ENCODE measurements around the gene MAGIX. TPM values are rescaled to one million over a fixed set of nuclear protein-coding genes. Genes with fewer than 3 reads are reported as not detected.

MAGIX gene
- total RNA-seq, 2 donors from 2014 or later: 1.2 to 3.6 TPM

- no peaks in the 10 kb centered on the region for H3K9me3 Mint-ChIP-seq
- peak overlapping the region in 1 of 2 donors; percentile 97 for H3K27ac Mint-ChIP-seq
- peaks cover 0 to 10% of the 10 kb centered on the region in 2 donors for H3K36me3 Mint-ChIP-seq
- ATAC-seq (no peak), DNase-seq (ENCODE audit: low spot score in 2 of 2) (no peak)
Measured at GRCh38 chrX:49189606-49190005, 27.0 kb downstream of the MAGIX start.

- Mint-ChIP-seq H3K36me3 (peaks cover 0 to 10% of the 10 kb centered on the region in 2 donors), H3K27ac (peak overlapping the region; percentile 86 to 97), H3K9me3 (no peaks in the 10 kb centered on the region)
- peak; percentile 87 to 91 for ATAC-seq
- DNase-seq (ENCODE audit: low spot score in 2 of 2): peak; percentile 71 to 91
Measured at GRCh38 chrX:49190821-49191573, 28.4 kb downstream of the MAGIX start.

GRCh38 chrX:49191574-49192011, 29.0 kb downstream of the MAGIX start:
- DNase-seq (ENCODE audit: low spot score in 2 of 2) (peak in 1 of 2 donors; percentile 30), ATAC-seq (peak; percentile 1 to 11)
- Mint-ChIP-seq H3K36me3 (peaks cover 0 to 10% of the 10 kb centered on the region in 2 donors), H3K9me3 (no peaks in the 10 kb centered on the region), H3K27ac (peak overlapping the region in 1 of 2 donors; percentile 97)

GRCh38 chrX:49192722-49193328, 30.3 kb downstream of the MAGIX start:
- no peak for ATAC-seq
- Mint-ChIP-seq H3K9me3 (no peaks in the 10 kb centered on the region), H3K27ac (peak overlapping the region; percentile 32 to 82), H3K36me3 (peaks cover 0 to 10% of the 10 kb centered on the region in 2 donors)
- peak in 1 of 2 donors; percentile 39 for DNase-seq (ENCODE audit: low spot score in 2 of 2)

- ATAC-seq (peak in 1 of 2 donors; percentile 5), DNase-seq (ENCODE audit: low spot score in 2 of 2) (no peak)
- Mint-ChIP-seq H3K27ac (peak overlapping the region in 1 of 2 donors; percentile 32), H3K36me3 (peaks cover 0 to 18% of the 10 kb centered on the region in 2 donors), H3K9me3 (no peaks in the 10 kb centered on the region)
Measured at GRCh38 chrX:49193542-49193964, 31.0 kb downstream of the MAGIX start.

GRCh38 chrX:49197543-49198087, 35.1 kb downstream of the MAGIX start:
- no peaks in the 10 kb centered on the region for H3K9me3 Mint-ChIP-seq
- H3K36me3 Mint-ChIP-seq: peaks cover 0 to 9% of the 10 kb centered on the region in 2 donors
- ATAC-seq: no peak
- no peak for DNase-seq (ENCODE audit: low spot score in 2 of 2)
- peak overlapping the region in 1 of 2 donors; percentile 38 for H3K27ac Mint-ChIP-seq

- H3K27ac Mint-ChIP-seq: peak overlapping the region in 1 of 2 donors; percentile 38
- no peaks in the 10 kb centered on the region for H3K9me3 Mint-ChIP-seq
- DNase-seq (ENCODE audit: low spot score in 2 of 2): no peak
- peak in 1 of 2 donors; percentile 77 for ATAC-seq
- peaks cover 0 to 9% of the 10 kb centered on the region in 2 donors for H3K36me3 Mint-ChIP-seq
Measured at GRCh38 chrX:49198540-49199314, 36.2 kb downstream of the MAGIX start.

GRCh38 chrX:49199315-49199595, 36.7 kb downstream of the MAGIX start:
- H3K27ac Mint-ChIP-seq: peak overlapping the region in 1 of 2 donors; percentile 38
- H3K36me3 Mint-ChIP-seq: peaks cover 0 to 9% of the 10 kb centered on the region in 2 donors
- ATAC-seq: peak in 1 of 2 donors; percentile 8
- no peaks in the 10 kb centered on the region for H3K9me3 Mint-ChIP-seq
- no peak for DNase-seq (ENCODE audit: low spot score in 2 of 2)

GRCh38 chrX:49199906-49200771, 37.6 kb downstream of the MAGIX start, which contains the start of gene SYP:
Gene SYP (minus strand): TSS chrX:49200193. CDS start chrX:49200186, 7 bp downstream.
- DNase-seq (ENCODE audit: low spot score in 2 of 2) (peak; percentile 87 to 90), ATAC-seq (peak; percentile 89 to 98)
- peak within 1 kb of the TSS in 1 of 2 donors; percentile 78 for H3K27ac Mint-ChIP-seq
- H3K36me3 Mint-ChIP-seq: peaks cover 0 to 9% of the 10 kb centered on the region in 2 donors
- no peaks in the 10 kb centered on the region for H3K9me3 Mint-ChIP-seq

GRCh38 chrX:49202022-49202421, 39.5 kb downstream of the MAGIX start:
- ATAC-seq: no peak
- Mint-ChIP-seq H3K36me3 (peaks cover 0 to 9% of the 10 kb centered on the region in 2 donors), H3K9me3 (no peaks in the 10 kb centered on the region), H3K27ac (no peak overlapping the region)
- DNase-seq (ENCODE audit: low spot score in 2 of 2): no peak

GRCh38 chrX:49203536-49203935, 41.0 kb downstream of the MAGIX start:
- no peak overlapping the region for H3K27ac Mint-ChIP-seq
- H3K36me3 Mint-ChIP-seq: peaks cover 0 to 2% of the 10 kb centered on the region in 2 donors
- no peaks in the 10 kb centered on the region for H3K9me3 Mint-ChIP-seq
- ATAC-seq (no peak), DNase-seq (ENCODE audit: low spot score in 2 of 2) (no peak)

- H3K9me3 Mint-ChIP-seq: no peaks in the 10 kb centered on the region
- H3K27ac Mint-ChIP-seq: no peak overlapping the region
- H3K36me3 Mint-ChIP-seq: no peaks in the 10 kb centered on the region
- no peak for ATAC-seq
- DNase-seq (ENCODE audit: low spot score in 2 of 2): no peak
Measured at GRCh38 chrX:49204017-49204416, 41.5 kb downstream of the MAGIX start.

GRCh38 chrX:49204709-49205108, 42.2 kb downstream of the MAGIX start:
- no peaks in the 10 kb centered on the region for H3K36me3 Mint-ChIP-seq
- ATAC-seq (no peak), DNase-seq (ENCODE audit: low spot score in 2 of 2) (no peak)
- no peaks in the 10 kb centered on the region for H3K9me3 Mint-ChIP-seq
- H3K27ac Mint-ChIP-seq: no peak overlapping the region

GRCh38 chrX:49205443-49205842, 42.9 kb downstream of the MAGIX start:
- DNase-seq (ENCODE audit: low spot score in 2 of 2): no peak
- Mint-ChIP-seq H3K36me3 (no peaks in the 10 kb centered on the region), H3K9me3 (no peaks in the 10 kb centered on the region), H3K27ac (no peak overlapping the region)
- no peak for ATAC-seq

- Mint-ChIP-seq H3K9me3 (no peaks in the 10 kb centered on the region), H3K36me3 (no peaks in the 10 kb centered on the region), H3K27ac (no peak overlapping the region)
- DNase-seq (ENCODE audit: low spot score in 2 of 2) (no peak), ATAC-seq (no peak)
Measured at GRCh38 chrX:49206543-49206942, 44.0 kb downstream of the MAGIX start.

- Mint-ChIP-seq H3K27ac (no peak overlapping the region), H3K36me3 (no peaks in the 10 kb centered on the region), H3K9me3 (peaks cover 6 to 7% of the 10 kb centered on the region in 2 donors)
- DNase-seq (ENCODE audit: low spot score in 2 of 2) (no peak), ATAC-seq (no peak)
Measured at GRCh38 chrX:49208399-49208798, 45.8 kb downstream of the MAGIX start.

All from activated naive CD4-positive, alpha-beta T cell treated with anti-CD3 and anti-CD28 coated beads, Interleukin-2, amount 50 U/mL, for 72 hours (primary cell).